NCI-H2107 treated with DMSO at 0.1 percent for 48 hours (cell line): ENCODE data around the gene PALLD.
"Not testable (repeated sequence)": the region's sequence is repeated elsewhere in the genome, so short reads cannot be mapped to it uniquely, and the experiment has no call there.

Experiments
- DNase-seq: peaks from one replicate; lab custom pipeline; 2025; ENCODE audit not compliant: unreplicated experiment; lab: John Stamatoyannopoulos, UW

Gene PALLD

DNA sequence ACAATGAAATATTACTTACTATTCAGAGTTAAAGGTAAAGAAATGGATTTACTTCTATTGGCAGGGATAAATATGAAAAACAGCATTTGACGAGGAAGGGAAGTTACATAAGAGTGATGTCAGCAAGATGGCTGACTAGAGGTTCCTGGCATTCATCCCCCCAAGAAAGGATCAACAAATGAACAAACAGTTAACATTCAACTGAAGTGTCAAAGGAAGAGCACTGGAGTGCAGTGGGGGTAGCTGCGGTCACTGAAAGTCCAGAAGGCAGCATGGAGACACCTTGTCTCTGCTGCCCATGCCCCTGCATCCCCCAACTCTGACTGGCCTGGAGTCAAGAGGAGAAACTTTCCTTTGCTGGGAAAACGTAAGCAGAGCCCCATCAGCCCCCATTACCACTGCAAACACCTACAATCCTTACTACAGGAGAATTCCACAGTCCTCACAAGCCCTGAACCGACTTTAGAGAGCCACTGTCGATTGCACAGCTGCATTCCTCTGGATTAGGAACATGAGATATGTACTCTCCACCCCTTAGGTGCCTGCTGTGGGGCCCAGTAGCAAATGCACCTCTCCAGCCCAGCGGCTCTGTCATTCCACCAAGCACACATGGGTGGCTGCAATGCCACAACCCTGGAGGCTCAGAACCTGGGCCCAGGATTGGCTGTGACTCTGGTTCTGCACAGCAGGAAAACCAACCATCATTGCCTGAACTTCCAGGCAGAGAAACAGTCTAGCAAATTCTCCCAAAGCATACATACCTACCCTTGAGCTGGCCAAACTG is 433.8 kb downstream of the PALLD start:
- no peak for DNase-seq

DNA sequence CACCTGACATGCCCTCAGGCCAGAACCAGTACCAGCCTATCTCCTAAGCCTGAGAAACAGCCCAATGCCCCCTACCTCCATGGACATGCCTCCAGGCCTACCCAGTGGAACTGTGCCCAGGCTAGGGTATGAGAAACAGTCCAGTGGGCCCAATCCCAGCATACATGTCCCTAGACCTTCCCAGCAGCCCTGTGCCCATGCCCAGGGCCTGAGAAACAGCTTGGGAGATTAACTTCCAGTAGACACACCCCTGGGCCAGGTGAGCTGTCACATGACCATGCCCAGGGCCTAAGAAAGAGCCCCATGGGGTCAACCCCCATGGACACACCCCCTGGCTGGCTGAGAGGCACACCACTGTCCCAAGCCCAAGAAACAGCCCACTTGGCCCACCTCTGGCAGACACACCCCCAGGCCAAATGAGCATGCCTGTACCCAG is 434.4 kb downstream of the PALLD start:
- DNase-seq, result no peak

DNA sequence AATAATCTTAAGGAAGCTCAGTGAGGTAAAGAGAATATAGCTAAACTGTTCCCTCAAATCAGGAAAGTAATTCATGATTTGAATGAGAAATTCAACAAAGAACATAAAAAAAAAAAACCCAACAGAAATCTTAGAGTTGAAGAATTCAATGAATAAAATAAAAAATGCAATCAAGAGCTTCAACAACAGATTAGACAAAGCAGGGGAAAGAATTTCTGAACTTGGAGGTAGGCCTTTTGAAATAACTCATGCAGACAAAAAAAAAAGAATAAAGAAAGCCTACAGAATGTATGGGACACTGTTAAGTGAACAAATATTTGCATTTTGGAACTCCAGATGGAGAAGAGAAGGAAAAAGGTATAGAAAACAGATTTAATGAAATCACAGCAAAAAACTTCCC is 435.3 kb downstream of the PALLD start:
- no peak for DNase-seq

DNA sequence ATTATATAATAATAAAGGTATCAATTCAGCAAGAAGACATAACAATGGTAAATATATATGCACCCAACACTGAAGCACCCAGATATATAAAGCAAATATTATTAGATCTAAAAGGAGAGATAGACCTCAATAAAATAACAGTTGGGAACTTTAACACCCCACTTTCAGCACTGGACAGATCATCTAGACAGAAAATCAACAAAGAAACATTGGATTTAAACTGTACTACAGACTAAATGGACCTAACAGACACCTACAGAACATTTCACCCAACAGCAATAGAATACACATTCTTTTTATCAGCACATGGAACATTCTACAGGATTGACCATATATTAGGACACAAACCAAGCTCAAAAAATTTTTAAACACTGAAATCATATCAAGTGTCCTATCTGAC is 436.6 kb downstream of the PALLD start:
- DNase-seq, result no peak

DNA sequence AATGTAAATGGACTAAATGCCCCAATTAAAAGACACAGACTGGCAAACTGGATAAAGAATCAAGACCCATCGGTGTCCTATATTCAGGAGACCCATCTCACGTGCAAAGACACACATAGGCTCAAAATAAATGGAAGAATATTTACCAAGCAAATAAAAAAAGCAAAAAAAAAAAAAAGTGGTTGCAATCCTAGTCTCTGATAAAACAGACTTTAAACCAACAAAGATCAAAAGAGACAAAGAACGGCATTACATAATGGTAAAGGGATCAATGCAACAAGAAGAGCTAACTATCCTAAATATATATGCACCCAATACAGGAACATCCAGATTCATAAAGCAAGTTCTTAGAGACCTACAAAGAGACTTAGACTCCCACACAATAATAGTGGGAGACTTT is 440.6 kb downstream of the PALLD start:
- not testable (repeated sequence) for DNase-seq

DNA sequence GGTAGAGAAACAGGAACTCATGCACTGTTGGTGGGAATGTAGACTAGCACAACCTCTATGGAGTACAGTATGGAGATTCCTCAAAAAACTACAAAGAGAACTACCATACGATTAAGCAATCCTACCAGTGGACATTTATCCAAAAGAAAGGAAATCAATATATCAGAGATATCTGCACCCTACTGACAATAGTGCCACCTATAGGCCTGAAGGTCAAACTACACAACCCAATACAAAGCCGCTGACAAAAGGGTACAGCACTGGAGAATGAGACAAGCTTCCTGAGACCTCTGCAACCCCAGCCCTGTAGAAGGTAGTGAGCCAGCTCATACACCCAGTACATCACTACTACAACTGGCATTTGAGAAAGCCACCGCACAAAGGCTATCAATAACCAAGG is 446.1 kb downstream of the PALLD start:
- no peak for DNase-seq

DNA sequence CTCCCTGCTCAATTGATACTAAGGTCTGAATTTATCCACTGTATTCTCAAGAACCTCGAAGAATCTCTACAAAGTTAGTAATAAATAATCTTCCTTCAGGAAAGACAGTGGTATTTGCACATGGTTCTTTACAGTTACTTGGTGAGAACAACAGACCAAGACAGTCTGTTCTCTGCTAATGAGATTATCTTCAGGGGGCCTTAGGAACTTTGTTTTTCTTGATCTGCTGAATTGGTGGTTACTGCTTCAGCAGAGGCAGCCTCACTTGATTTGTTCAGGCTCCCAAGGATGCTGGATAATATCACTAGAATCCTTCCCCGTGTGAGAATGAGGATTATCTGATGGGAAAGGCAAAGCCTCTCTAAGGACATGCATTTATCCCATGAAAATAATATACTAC is 448.4 kb downstream of the PALLD start:
- DNase-seq, result no peak

DNA sequence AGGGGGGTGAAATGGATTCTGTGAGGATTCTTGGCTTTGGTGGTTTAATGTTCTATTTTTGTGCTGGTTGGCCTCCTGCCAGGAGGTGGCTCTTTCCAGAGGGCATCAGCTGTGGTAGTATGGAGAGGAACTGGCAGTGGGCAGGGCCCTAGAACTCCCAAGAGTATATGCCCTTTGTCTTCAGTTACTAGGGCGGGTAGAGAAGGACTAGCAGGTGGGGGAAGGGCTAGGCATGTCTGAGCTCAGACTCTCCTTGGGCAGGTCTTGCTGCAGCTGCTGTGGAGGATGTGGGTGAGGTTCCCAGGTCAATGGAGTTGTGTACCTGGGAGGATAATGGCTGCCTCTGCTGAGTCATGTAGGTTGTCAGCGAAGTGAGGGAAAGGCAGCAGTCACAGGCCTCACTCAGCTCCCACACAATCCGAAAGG is 456.0 kb downstream of the PALLD start:
- peak; percentile 81 for DNase-seq

DNA sequence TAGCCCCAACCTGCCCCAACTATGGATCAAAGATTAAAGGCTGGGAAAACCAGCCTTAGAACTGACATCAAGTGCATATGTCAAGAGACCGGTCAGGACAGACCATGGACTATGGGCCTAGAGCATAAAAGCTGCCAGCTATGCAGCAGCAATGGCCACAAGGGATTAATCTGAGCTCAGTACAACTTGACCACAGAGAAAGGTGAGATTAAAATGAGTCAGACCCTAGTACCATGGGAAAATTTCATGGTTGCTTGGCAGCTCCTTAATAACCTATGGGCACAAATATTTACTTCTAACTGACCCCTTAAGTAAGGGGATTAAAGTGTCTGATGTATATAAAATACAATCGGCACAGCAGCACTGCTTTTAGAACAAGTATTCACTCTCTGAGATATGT is 458.8 kb downstream of the PALLD start:
- DNase-seq, result no peak

DNA sequence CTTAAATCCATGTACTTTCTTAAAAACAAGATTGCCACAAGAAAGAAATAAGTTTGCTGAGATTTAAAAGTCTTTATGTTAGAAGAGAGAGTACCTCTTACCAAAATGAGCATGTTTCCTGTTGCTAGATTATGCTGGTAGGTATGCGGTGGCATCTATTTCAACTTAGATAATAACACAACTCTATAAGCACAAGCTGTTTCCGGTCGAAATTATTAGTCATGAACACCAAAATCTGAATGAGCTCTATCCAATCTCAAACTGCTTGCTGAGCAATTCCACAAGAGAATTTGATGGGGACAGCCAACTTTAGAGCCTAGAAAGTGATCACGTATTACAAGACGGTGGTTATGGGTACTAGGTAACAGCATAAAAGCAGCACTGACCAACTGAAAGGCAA is 463.9 kb downstream of the PALLD start:
- no peak for DNase-seq

DNA sequence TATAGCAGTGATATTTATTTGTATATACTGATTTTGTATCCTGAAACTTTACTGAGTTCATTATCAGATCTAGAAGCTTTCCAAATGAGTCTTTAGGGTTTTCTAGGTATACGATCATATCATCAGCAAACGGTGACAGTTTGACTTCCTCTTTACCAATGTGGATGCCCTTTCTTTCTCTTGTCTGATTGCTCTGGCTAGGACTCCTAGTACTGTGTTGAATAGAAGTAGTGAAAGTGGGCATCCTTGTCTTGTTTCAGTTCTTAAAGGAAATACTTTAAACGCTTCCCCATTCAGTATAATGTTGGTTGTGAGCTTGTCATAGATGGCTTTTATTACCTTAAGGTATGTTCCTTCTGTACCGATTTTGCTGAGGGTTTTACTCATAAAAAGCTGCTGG is 475.7 kb downstream of the PALLD start:
- DNase-seq, result no peak
